ENCODE results near the gene KCNH2.
A peak's percentile ranks its signal among the peaks of the same experiment; 100 is the strongest.

KCNH2 gene

GRCh38 chr7:150994838-150995510 lies 16.9 kb upstream of the KCNH2 start:
- no peak overlapping the region for H3K4me3 ChIP-seq (ENCODE audit: low read depth, low read length)

DNA sequence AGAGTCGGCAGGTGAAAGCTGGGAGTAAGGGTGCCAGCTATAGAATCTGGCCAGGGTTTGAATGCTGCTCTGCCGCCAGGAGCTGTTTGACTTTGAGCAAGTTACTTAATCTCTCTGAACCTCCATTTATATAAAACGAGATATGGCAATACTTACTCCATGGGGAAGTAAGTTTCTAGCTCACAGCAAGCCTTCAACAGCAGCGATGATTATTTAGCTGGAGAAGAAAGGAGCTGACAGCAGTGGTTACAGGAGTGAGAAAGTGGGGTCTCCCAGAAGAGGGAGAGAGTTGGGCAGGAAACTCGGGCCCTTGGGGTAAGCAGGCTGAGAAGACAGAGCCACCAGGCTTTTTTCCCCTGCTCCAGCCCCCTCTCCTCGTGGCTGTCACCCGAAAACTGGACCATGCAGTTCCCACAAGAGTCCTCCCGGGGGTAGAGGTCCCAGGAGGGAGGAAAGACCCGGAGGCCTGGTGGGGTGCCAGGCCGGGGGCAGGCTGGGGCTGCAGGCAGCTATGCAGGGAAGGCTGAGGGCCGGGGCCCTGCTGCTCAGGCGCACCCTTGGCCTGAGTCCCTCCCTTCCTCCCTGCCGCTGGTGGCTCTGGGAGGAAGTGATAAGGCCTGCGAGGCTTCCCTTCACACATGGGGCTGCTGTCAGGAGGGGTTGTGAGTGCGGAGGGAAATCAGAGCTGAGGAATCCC lies 16.2 kb upstream of the KCNH2 start:
- no peak overlapping the region for H3K4me3 ChIP-seq (ENCODE audit: low read depth, low read length)

GRCh38 chr7:150993511-150993910 lies 15.4 kb upstream of the KCNH2 start:
- no peak overlapping the region for H3K4me3 ChIP-seq (ENCODE audit: low read depth, low read length)

GRCh38 chr7:150992833-150993302 lies 14.7 kb upstream of the KCNH2 start:
- no peak overlapping the region for H3K4me3 ChIP-seq (ENCODE audit: low read depth, low read length)

GRCh38 chr7:150992051-150992640 lies 14.0 kb upstream of the KCNH2 start:
- H3K4me3 ChIP-seq (ENCODE audit: low read depth, low read length), result no peak overlapping the region

- H3K4me3 ChIP-seq (ENCODE audit: low read depth, low read length), result no peak within 1 kb of the TSS
Measured at GRCh38 chr7:150990416-150991186, 12.5 kb upstream of the KCNH2 start, which contains the start of gene NOS3. NOS3 (plus strand) TSS chr7:150991017; CDS start chr7:150993804, 2,787 bp downstream.

DNA sequence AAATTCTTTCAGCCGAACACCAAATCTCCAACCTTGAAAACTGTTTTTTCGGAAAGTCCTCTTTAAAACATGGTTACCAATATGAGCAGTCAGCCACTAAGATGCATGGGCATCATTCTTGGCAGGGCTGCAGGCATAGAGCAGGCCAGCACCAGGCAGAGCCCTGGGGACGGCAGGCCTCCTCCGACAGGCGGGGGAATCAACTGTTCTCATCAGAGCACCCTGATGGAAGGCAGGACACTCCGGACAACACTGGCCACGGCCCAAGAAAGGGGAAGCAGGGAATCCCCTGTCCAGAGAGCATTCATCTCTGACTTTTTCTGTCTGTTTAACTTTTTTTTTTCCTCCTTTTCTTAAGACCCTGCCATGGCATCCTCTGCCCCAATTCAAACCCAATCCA lies 11.3 kb upstream of the KCNH2 start:
- H3K4me3 ChIP-seq (ENCODE audit: low read depth, low read length), result no peak overlapping the region

GRCh38 chr7:150988230-150989226 lies 10.4 kb upstream of the KCNH2 start:
- peak overlapping the region; percentile 17 for H3K4me3 ChIP-seq (ENCODE audit: low read depth, low read length)

DNA sequence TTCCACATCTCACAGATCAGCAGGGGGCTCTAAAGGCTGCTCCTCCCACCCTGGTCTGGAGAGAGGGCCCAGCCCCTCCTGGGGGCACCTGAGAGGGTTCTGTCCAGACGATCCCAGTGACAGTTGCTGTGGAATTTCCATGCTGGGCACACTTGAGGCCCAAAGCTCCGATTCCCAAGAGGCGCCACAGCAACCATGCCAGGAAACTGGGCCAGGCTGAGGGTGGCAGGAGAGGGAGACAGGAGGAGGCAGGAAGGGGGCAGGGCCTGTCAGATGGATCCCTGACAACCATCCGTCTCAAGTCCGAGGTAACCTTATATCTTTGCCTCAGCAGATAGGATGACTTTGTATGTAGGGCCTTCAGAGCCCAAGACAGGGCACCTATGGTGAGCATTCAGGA lies 8.4 kb upstream of the KCNH2 start:
- no peak overlapping the region for H3K4me3 ChIP-seq (ENCODE audit: low read depth, low read length)

DNA sequence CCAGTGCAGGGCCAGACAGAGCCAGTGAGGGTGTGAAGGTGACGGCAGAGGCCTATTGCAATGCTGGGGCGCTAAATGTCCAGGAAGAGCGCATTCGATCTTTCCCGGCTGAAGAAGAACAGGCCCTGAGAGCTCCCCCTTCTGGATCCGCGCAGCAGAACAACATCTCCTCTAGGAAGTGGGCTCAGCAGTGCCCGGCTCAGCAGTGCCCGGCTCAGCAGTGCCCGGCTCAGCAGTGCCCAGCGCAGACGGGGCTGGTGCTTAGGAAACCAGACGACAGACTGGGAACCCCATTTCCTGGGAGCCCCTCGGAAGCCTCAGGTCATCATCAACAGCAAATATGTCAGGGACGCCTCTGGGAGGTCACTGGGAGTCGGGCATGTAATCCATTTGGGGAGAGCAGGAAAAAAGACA lies 8.0 kb upstream of the KCNH2 start:
- no peak overlapping the region for H3K4me3 ChIP-seq (ENCODE audit: low read depth, low read length)

DNA sequence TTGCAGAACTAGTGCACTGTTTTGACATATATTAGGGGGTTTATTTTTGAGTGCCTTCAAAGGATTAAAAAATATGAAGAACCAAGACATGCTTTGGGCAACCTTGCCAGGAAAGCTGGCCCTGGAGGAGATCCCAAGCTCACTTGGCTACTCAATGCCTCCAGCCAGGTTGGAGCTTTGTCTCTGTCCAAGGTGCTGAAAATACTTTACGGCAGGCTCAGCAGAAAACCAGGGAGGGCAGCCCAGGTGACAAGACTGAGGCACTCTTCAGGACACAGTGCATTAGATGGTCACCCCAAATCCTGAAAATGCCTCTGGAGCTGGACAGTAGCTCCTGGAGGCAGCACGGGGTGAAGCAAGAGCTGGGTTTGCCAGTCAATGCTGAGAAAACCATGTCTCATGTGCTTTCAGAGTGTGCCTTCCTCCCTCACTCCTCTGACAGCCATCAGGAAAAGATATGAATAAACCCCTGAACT lies 5.8 kb upstream of the KCNH2 start:
- H3K4me3 ChIP-seq (ENCODE audit: low read depth, low read length), result no peak overlapping the region

- no peak overlapping the region for H3K4me3 ChIP-seq (ENCODE audit: low read depth, low read length)
Measured at GRCh38 chr7:150982351-150982750, 4.2 kb upstream of the KCNH2 start.

GRCh38 chr7:150981644-150982043 lies 3.5 kb upstream of the KCNH2 start:
- H3K4me3 ChIP-seq (ENCODE audit: low read depth, low read length), result no peak overlapping the region

DNA sequence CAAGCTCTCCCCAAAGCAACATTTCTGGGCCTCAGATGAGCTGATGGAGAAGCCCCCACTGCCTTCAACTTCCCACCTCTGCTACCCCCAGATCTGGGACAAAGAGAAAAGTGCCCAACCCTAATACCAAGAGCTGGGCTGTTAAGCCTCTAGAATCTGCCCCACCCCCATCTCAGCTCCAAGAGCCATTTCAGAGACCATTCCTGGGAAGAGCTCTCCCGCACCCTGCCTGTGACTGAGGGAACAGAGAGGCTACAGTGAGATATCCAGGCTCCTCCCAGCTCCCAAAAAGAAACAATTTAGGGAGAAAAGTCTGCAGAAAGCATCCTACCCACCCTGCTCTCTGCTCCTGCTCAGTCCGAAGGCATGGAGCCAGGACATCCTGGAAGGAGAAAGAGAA lies 2.5 kb upstream of the KCNH2 start:
- H3K4me3 ChIP-seq (ENCODE audit: low read depth, low read length), result no peak overlapping the region

- no peak overlapping the region for H3K4me3 ChIP-seq (ENCODE audit: low read depth, low read length)
Measured at GRCh38 chr7:150979713-150980390, 1.7 kb upstream of the KCNH2 start.

- peak overlapping the region; percentile 13 for H3K4me3 ChIP-seq (ENCODE audit: low read depth, low read length)
Measured at GRCh38 chr7:150977382-150978125, 567 bp downstream of the KCNH2 start.

DNA sequence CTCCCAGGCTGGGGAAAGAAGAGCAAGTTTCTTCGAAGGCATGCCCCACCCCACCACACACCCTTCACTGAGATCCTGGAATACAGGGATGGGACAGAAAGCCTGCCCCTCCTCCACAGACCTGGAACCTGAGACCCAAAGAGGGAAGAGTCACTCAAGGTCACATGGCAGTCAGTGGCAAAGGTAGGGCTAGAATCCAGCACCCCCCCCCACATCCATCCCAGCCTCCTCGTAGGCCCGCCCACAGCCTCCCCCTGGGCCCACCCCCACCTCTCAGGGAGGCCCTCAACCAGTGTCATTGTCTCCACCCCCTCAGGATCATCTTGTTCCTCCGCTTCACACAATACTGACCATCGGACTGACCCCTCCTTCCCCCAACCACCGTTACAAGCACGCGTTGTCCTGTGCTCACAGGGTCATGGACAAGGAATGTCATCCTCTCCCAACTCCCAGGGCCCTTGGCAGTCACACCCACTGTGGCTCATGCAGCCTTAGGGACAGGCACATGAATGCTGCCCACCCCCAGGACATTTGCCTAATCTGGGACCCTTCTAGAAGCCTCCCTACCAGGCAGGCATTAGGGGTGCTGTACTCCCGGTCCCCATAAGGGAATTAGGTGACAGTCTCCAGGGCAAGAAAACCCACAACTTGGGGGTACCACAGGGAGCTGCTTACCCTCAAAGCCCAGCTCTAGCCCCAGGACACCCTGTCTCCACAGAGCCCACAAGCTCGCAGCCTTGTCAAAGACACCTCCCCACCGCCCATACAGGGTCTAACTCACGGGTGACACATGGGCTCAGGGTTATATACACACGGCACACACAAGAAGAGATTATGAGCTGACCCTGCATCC lies 1.4 kb downstream of the KCNH2 start:
- H3K4me3 ChIP-seq (ENCODE audit: low read depth, low read length), result peak overlapping the region; percentile 13
